Left ventricle myocardium superior (tissue), 1 donor: Measurements from ENCODE around the gene C1QTNF6. TPM values are rescaled to one million over a fixed set of nuclear protein-coding genes. Genes with fewer than 3 reads are reported as not detected.
"Not testable (repeated sequence)": the region's sequence is repeated elsewhere in the genome, so short reads cannot be mapped to it uniquely, and the experiment has no call there.

Experiments used
- ATAC-seq: fragments of 200-7000 bp; cut with Tn5 transposase; one replicate; pipeline ENCODE4 v1.9.1; 2020; ENCODE audit warnings: mild to moderate bottlenecking, moderate library complexity
- DNase-seq: peaks from one replicate; pipeline ENCODE4 v3.0.0-alpha.2; 2020
- intact Hi-C: fragments of 100-400 bp; cut with micrococcal nuclease; formaldehyde crosslinking; loops from one replicate; pipeline ENCODE4 v1.11.0; 2022
- long read RNA-seq: library from polyadenylated mRNA; unstranded; transcript quantifications from one replicate; pipeline ENCODE4 v2.0.0, GENCODE V29; 2021
- total RNA-seq: library from RNA; stranded (reverse); fragmentation: NEBNext Ultra II Directional; extraction: Animal tissue kit (Norgen Biotek cat#: 25700); gene quantifications from one replicate; pipeline ENCODE4 v1.2.1, GENCODE V29; 2021
- donor health status: DM: no; HTN: yes; CAD: no; lungs with severe emphysema.

C1QTNF6 gene
- total RNA-seq, result 1.1 TPM
- long read RNA-seq, result 0 reads

- ATAC-seq (peak; percentile 91), DNase-seq (peak; percentile 71)
- intact Hi-C loops, result no loop called here
Measured at GRCh38 chr22:37187891-37188761, at the start of gene C1QTNF6. Gene C1QTNF6, minus strand, starts transcription at chr22:37188247. Its CDS starts 34 bp downstream, at chr22:37188213.

- DNase-seq, result no peak
- no peak for ATAC-seq
- intact Hi-C loops, result no loop called here
Measured at GRCh38 chr22:37235897-37236607, 48.0 kb upstream of the C1QTNF6 start.

DNA sequence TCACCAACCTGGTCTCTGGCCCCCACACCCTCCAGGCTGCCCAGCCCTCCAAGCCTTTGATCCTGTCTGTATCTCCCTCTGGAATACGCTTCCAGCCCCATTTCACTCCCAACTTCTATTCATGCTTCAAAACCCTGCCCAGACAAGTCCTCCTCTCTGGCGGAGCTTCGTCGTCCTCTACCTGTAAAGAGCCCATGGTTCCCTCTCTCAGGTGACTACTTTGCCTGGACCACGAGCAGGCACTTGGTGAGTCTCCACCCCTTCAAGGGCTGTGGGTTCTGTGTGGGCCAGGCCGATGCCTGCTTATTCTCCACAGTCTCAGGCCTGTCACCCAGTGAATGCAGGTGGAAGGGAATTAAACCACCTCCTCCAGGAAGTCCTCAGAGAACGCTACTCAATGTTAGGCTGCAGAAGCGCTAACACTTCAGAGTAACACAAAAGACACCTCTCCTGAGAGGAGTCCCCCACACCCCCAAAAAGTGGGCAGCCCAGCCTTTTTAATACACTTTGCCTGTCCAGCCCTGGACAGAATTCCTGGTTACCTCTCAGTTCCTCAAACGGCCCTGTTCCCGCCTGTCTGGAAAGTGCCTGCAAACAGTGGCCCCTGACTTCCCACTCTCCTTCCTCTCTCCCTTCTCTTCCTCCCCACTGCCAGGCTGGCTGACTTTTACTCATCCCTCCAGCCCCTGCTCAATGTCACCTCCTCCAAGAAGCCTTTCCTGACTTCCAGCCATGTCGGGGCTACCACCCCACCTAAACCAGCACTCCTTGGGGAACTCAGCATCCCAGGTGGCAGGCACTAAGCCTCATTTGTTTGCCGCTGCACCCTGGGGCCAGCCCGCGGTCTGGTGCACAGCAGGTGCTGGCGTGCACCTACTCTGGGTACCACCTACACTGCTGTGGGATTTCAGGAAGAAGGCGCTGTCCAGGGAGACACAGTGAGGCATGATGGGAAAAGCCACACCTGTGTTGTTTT is 47.0 kb upstream of the C1QTNF6 start:
- intact Hi-C loops, result no loop called here
- ATAC-seq (no peak), DNase-seq (no peak)

GRCh38 chr22:37233751-37234631 is 45.9 kb upstream of the C1QTNF6 start:
- DNase-seq, result no peak
- intact Hi-C loops, result no loop called here
- ATAC-seq, result no peak

- DNase-seq, ATAC-seq, intact Hi-C loops: not testable (repeated sequence)
Measured at GRCh38 chr22:37233371-37233750, 45.3 kb upstream of the C1QTNF6 start.

DNA sequence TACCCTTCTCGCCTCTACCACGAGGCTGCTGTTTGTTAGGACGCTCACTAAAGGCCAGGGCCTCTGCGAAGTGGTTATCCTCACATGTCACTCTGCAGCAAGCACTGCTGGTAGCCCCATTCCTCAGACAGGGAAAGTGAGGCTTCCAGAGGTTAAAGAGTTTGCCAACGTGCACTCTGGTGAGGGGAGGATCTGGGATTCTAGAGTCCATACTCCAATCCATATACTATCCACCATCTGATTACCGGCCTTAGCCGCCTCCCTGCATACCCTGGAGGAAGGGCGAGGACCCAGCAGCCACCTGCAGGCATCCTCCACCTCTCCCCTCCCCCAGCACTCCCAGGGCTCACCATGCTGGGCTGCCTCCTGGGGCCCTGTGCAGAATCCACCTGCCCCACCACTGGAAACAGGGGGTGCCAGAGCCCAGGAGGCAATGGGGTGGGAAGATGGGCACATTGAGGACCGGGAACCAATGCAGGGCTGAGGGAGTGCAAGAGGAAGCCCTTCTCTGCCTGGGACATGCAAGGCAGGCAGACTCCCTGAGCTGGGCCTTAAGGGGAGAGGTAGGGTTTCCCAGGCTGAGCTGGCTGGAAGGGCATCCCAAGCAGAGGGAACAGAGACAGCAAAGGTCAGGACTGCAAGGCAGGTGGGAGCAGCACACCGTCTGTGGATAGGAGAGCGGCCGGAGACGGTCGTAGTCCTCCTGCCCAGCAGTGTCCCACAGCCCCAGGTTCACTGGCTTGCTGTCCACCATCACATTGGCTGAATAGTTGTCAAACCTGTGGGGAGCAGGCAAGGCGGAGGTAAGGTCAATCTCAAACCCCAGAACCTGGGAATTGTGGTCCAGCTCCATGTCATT is 44.3 kb upstream of the C1QTNF6 start:
- intact Hi-C loops, result no loop called here
- ATAC-seq (no peak), DNase-seq (no peak)

- no peak for DNase-seq
- intact Hi-C loops, result no loop called here
Measured at GRCh38 chr22:37231406-37232139, 43.5 kb upstream of the C1QTNF6 start.

GRCh38 chr22:37230673-37231405 is 42.8 kb upstream of the C1QTNF6 start:
- ATAC-seq (no peak), DNase-seq (no peak)
- intact Hi-C loops, result no loop called here

More at GRCh38 chr22:37231406-37232139, 43.5 kb upstream of the C1QTNF6 start:
- no peak for ATAC-seq

DNA sequence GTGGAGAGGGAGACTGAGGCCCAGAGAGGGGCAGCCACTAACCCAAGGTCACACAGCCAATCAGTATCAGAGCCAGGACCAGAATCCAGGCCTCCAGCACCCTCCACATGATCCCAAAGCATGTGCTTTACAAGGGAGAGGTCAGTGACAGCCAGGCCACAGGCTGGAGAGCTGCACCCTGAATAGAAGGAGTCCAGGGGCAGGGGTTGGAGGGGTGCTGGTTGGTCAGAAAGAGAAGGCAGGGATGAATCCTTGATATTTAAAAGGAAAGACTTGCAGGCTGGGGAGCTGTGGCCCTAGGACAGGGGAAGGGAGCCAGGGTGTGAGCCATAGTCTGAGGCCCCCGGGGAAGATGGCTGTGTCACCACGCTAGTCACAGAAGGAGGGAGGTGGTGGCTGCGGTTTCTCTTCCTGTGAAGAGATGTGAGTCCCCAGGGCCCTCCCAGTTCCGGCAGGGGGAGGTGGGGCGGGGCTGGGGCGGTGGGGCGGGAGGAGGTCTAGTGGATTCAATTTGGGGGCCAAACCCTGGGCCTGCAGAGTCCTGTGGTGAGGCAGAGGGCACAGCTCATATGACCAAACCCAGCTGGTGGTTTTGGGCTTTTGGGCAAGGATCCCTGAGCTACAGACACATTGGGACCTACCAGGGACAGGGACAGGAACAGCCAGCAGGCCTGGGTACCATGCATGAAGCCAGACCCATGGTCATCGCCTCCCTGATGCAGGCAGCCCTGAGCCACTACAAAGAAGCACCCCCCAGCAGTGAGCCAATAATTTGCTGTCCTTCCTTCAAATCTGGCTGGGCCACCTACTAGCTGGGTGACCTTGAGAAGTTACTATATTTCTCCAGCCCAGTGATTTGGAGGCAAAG is 42.0 kb upstream of the C1QTNF6 start:
- DNase-seq (peak; percentile 57), ATAC-seq (peak; percentile 53)
- intact Hi-C loops, result no loop called here

DNA sequence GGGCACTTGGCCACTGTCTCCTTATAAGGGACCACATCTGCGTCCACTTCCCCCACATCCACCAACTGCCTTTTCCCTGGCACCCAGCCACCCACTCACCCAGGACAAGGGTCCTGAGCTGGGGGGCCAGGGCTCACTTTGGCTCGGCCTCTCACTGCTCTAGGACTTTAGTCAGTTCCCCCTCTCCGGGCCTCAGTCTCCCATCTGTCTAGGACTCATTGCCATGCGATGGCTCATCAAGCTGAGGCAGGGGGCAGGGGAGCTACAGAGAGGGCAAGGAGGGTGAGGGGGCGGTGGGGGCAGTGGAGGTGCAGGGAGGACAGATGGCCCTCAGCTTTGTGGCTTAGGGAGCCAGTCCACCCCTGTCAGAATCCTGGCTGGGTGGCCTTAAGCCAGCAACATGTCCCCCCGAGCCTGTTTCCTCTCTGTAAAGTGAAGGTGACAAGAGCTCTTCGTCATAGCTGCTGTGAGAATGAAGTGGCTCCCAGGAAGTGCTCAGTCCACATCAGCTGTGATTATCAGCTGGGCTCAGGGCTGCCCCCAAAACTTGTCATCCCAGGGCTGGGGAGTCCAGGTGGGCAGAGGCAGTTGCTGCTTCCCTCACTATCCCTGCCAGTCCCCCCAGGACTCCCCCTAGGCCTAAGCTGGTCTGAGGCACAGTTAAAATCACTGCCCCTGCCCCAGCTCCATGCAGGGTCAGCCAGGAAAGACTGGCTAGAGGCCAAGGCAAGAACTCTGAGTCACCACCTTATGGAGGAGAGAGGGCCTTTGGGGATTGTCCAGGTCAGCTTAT is 41.2 kb upstream of the C1QTNF6 start:
- ATAC-seq, result peak; percentile 12
- DNase-seq, result no peak
- intact Hi-C loops, result no loop called here

DNA sequence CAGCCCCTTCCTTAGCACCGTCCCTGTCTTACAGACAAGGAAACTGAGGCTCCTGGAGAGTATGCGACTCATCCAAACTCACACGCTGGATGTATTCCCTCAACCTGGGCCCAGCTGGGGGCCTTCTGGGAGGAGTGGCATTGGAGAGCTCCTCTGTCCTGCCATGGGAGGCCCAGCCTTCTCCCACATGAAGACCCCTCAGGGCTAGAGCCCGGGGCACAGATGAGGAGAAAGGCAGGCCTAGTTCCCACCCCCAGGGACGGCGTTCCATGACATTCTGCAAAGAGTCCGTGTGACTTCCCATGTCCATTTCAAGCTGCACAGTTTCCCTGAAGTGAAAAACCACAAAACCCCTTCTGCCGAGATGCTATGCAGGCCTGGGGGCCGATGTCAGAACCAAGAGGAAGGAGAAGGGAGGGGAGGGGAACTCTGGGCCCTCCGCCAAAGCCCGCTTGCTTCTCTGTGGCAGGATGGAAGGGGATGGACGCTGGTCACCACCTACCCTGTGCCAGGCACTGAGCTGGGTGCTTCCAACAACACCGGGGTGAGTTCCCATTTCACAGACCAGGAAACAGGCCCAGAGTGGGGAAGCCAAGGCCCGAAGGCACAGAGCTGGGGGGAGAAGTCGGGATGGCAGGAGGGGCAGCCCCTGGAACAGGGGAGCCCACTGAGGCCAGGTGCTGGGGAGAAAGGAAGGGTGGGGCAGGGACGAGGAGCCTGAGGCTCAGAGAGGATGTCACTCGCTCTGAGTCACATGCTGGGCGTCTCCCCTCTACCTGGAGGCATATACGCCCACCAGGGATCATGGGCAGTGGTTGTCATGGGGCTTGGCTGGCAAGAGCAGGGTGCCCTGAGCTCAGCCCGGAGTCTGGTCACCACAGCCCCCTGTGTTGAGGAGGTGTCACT is 40.3 kb upstream of the C1QTNF6 start:
- DNase-seq (peak; percentile 49), ATAC-seq (peak; percentile 34)
- intact Hi-C loops, result no loop called here

DNA sequence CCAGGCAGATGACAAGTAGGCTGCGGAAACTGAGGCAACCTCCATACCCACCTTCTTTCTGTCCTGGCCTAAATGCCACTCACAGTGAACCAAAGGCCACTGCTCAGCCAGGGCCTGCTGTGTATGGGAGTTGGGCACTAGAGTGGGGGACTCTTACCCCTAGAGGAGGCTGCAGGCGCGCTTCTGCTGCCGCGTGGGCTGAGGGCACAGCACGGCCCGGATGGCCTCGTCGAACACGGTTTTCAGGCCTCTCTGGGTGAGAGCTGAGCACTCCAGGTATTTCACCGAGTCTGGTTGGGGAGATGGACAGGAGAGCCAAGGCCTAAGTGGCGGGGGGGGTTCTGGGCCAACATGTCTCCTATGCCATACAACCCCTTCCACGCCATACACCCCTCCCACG is 38.5 kb upstream of the C1QTNF6 start:
- intact Hi-C loops, result no loop called here
- DNase-seq (no peak), ATAC-seq (no peak)

DNA sequence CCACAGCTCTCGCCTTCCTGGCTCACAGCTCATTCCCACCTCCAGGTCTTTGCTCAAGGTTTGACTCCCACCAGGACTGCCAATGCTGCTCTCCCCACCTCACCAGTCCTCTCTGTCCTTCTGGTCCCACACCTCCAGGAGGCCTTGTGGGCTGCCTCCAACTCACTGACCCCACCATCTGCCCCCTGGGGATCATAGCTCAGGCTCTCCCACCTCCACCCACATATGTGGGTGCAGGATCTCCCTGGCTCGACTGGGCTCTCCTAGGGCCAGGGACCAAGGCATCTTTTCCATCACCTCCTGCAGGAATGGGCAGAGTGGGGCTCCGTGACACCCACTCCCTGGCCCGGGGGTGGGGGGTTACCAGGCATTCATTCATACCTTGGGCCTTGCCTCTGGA is 38.0 kb upstream of the C1QTNF6 start:
- intact Hi-C loops, result no loop called here
- DNase-seq (no peak), ATAC-seq (no peak)
